ENCODE results near the gene SEC63.

DNA sequence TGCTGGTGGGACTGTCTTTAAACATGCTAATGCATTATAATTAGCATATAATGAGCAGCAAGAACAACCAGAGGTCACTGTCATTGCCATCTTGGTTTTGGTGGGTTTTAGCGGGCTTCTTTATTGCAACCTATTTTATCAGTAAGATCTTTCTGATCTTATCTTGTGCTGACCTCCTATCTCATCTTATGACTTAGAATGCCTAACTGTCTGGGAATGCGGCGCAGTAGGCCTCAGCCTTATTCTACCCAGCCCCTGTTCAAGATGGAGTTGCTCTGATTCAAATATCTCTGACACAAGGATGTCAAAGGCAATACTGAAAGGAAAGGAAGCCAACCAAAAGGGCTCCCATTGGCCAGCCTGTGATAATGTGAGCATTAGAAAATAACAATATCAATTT, 29.8 kb upstream of the SEC63 start:
- TF ChIP-seq, protein P1, sequence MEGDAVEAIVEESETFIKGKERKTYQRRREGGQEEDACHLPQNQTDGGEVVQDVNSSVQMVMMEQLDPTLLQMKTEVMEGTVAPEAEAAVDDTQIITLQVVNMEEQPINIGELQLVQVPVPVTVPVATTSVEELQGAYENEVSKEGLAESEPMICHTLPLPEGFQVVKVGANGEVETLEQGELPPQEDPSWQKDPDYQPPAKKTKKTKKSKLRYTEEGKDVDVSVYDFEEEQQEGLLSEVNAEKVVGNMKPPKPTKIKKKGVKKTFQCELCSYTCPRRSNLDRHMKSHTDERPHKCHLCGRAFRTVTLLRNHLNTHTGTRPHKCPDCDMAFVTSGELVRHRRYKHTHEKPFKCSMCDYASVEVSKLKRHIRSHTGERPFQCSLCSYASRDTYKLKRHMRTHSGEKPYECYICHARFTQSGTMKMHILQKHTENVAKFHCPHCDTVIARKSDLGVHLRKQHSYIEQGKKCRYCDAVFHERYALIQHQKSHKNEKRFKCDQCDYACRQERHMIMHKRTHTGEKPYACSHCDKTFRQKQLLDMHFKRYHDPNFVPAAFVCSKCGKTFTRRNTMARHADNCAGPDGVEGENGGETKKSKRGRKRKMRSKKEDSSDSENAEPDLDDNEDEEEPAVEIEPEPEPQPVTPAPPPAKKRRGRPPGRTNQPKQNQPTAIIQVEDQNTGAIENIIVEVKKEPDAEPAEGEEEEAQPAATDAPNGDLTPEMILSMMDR (conservative IDR thresholded peaks at IDR 0.05), result no peak
- no peak for TF ChIP-seq EZH2 (IDR thresholded peaks at IDR 0.05; ENCODE audit: low read depth)

All from PC-9 (cell line).